OCI-LY7 (cell line): Measurements from ENCODE around the gene SORCS1. TPM values are rescaled to one million over a fixed set of nuclear protein-coding genes. Genes with fewer than 3 reads are reported as not detected.

Source experiments
- BruUV-seq: library from RNA; stranded (reverse); fragments of 400-500 nt; replicated peaks from 2 replicates; lab custom pipeline; 2021; lab: Mats Ljungman, UMichigan
- CTCF ChIA-PET: fragments of 300-600 bp; sonication (Branson Sonifier 250); formaldehyde crosslinking; loops from one replicate; lab custom pipeline; 2022; ENCODE audit warnings: antibody characterized with exemption; ENCODE audit not compliant: unreplicated experiment; lab: Charles Lee
- POLR2A ChIA-PET: fragments of 300-600 bp; sonication (Branson Sonifier 250); formaldehyde crosslinking; loops from one replicate; lab custom pipeline; 2022; ENCODE audit warnings: antibody characterized with exemption; lab: Charles Lee
- DNase-seq: peaks from one replicate; pipeline ENCODE4 v3.0.0-alpha.2; 2015; ENCODE audit warnings: low spot score
- H2AFZ ChIP-seq: fragments of 200-600 bp; sonication (generic), shearing (Covaris generic); 2 replicates; pipeline ENCODE4 v1.6.1; 2014; ENCODE audit warnings: mild to moderate bottlenecking, antibody characterized with exemption, low read length, moderate library complexity
- H3K27ac ChIP-seq: fragments of 200-600 bp; sonication (generic); 2 replicates; pipeline ENCODE4 v1.5.1; 2014; ENCODE audit warnings: mixed run types, low read depth, mild to moderate bottlenecking, moderate library complexity, low read length, inconsistent platforms; ENCODE audit not compliant: poor library complexity, severe bottlenecking
- H3K36me3 ChIP-seq: fragments of 200-600 bp; sonication (generic); 2 replicates; pipeline ENCODE4 v1.6.1; 2014; ENCODE audit warnings: mild to moderate bottlenecking, antibody characterized with exemption, low read length, moderate library complexity, mixed read lengths; ENCODE audit not compliant: insufficient read depth
- H3K4me1 ChIP-seq: fragments of 200-600 bp; sonication (generic); 2 replicates; pipeline ENCODE4 v1.5.1; 2014; ENCODE audit warnings: mild to moderate bottlenecking, low read length; ENCODE audit not compliant: insufficient read depth, poor library complexity, severe bottlenecking
- H3K4me2 ChIP-seq: fragments of 200-600 bp; sonication (generic); 2 replicates; pipeline ENCODE4 v1.6.1; 2014; ENCODE audit warnings: mild to moderate bottlenecking, low read length
- H3K4me3 ChIP-seq: fragments of 200-600 bp; sonication (generic); 2 replicates; pipeline ENCODE4 v1.5.1; 2014; ENCODE audit warnings: mild to moderate bottlenecking, low read depth, low read length; ENCODE audit not compliant: poor library complexity, severe bottlenecking
- H3K79me2 ChIP-seq: fragments of 200-600 bp; sonication (generic); 2 replicates; pipeline ENCODE4 v1.6.1; 2016; ENCODE audit warnings: low read depth, mild to moderate bottlenecking, low read length, moderate library complexity, mixed read lengths; ENCODE audit not compliant: insufficient read depth
- H3K9me2 ChIP-seq: fragments of 200-600 bp; sonication (generic); 2 replicates; pipeline ENCODE4 v1.6.1; 2016; ENCODE audit warnings: mild to moderate bottlenecking, low read length, mixed read lengths; ENCODE audit not compliant: insufficient read depth
- H3K9me3 ChIP-seq: fragments of 200-600 bp; sonication (generic); 2 replicates; pipeline ENCODE4 v1.6.1; 2014; ENCODE audit warnings: mild to moderate bottlenecking, mixed run types, low read length, mixed read lengths
- H4K20me1 ChIP-seq: fragments of 200-600 bp; sonication (generic); 2 replicates; pipeline ENCODE4 v1.6.1; 2014; ENCODE audit warnings: mild to moderate bottlenecking, antibody characterized with exemption, low read length, moderate library complexity, mixed read lengths; ENCODE audit not compliant: insufficient read depth
- CTCF ChIP-seq: fragments of 200-600 bp; sonication (generic); conservative IDR thresholded peaks from 2 replicates; pipeline ENCODE4 v1.5.1; 2014; ENCODE audit warnings: mild to moderate bottlenecking, antibody characterized with exemption, low read length, moderate library complexity, mixed read lengths
- EZH2phosphoT487 ChIP-seq: fragments of 200-600 bp; sonication (generic); IDR thresholded peaks from 2 replicates; pipeline ENCODE4 v1.6.1; 2018; ENCODE audit warnings: low read depth, borderline replicate concordance, mild to moderate bottlenecking, mixed run types, antibody characterized with exemption, low read length, moderate library complexity, mixed read lengths
- intact Hi-C: fragments of 100-400 bp; cut with micrococcal nuclease; formaldehyde crosslinking; loops from one replicate; pipeline ENCODE4 v1.10.0; 2022; ENCODE audit not compliant: unreplicated experiment
- total RNA-seq, 2 experiments: library from RNA; depleted of rRNA in 1 of 2; stranded (reverse); fragments of >200 nt in 1 of 2; shearing (Covaris generic) in 1 of 2; gene quantifications; 2 replicates each; pipeline ENCODE4 v1.2.3, GENCODE V29; 2014 to 2022

Gene SORCS1
- total RNA-seq, 2 experiments from 2014 or later, result not detected

GRCh38 chr10:106705681-106706100, 458.8 kb downstream of the SORCS1 start:
- no peaks in the 10 kb centered on the region for H3K9me2 ChIP-seq
- peak; percentile 93 for TF ChIP-seq CTCF
- no peak for TF ChIP-seq EZH2phosphoT487
- H3K9me3 ChIP-seq, result no peaks in the 10 kb centered on the region
- ChIA-PET POLR2A (no interaction called here), CTCF (interaction anchor here (0.8 kb wide), 1 partner anchor 1857 kb away, joined by 3 read pairs; no protein-coding TSS in a partner anchor)
- H3K4me1 ChIP-seq, result no peaks in the 10 kb centered on the region
- H3K79me2 ChIP-seq, result no peaks in the 10 kb centered on the region
- intact Hi-C loops, result no loop called here
- no TSS peak for BruUV-seq
- peak; percentile 56 for DNase-seq
- no peak overlapping the region for H3K4me3 ChIP-seq
- no peaks in the 10 kb centered on the region for H4K20me1 ChIP-seq
- H3K4me2 ChIP-seq, result no peak overlapping the region
- H3K27ac ChIP-seq, result no peak overlapping the region
- H2AFZ ChIP-seq, result no peak overlapping the region
- H3K36me3 ChIP-seq, result no peaks in the 10 kb centered on the region

- Histone ChIP-seq H3K9me2 (no peaks in the 10 kb centered on the region), H3K4me1 (no peaks in the 10 kb centered on the region), H3K79me2 (no peaks in the 10 kb centered on the region), H3K4me3 (no peak overlapping the region), H3K9me3 (no peaks in the 10 kb centered on the region), H3K4me2 (no peak overlapping the region), H4K20me1 (no peaks in the 10 kb centered on the region), H3K27ac (no peak overlapping the region), H2AFZ (no peak overlapping the region), H3K36me3 (no peaks in the 10 kb centered on the region)
- no peak for TF ChIP-seq CTCF
- no peak for TF ChIP-seq EZH2phosphoT487
- no TSS peak for BruUV-seq
- CTCF ChIA-PET, result no interaction called here
- no peak for DNase-seq
- POLR2A ChIA-PET, result no interaction called here
- intact Hi-C loops, result no loop called here
These were observed 468.3 kb downstream of the SORCS1 start for GRCh38 chr10:106696239-106696638.

GRCh38 chr10:106694696-106695095, 469.8 kb downstream of the SORCS1 start:
- no peaks in the 10 kb centered on the region for H3K9me2 ChIP-seq
- intact Hi-C loops, result no loop called here
- no peak overlapping the region for H3K4me2 ChIP-seq
- no peaks in the 10 kb centered on the region for H4K20me1 ChIP-seq
- H3K79me2 ChIP-seq, result no peaks in the 10 kb centered on the region
- ChIA-PET CTCF (no interaction called here), POLR2A (no interaction called here)
- H3K27ac ChIP-seq, result no peak overlapping the region
- H3K4me1 ChIP-seq, result no peaks in the 10 kb centered on the region
- H3K9me3 ChIP-seq, result no peaks in the 10 kb centered on the region
- H3K36me3 ChIP-seq, result no peaks in the 10 kb centered on the region
- no TSS peak for BruUV-seq
- TF ChIP-seq EZH2phosphoT487 (no peak), CTCF (no peak)
- H3K4me3 ChIP-seq, result no peak overlapping the region
- no peak for DNase-seq
- no peak overlapping the region for H2AFZ ChIP-seq
